GM13977 (cell line): ENCODE measurements around the gene TTBK1.
"Not testable (repeated sequence)": the region's sequence is repeated elsewhere in the genome, so short reads cannot be mapped to it uniquely, and the experiment has no call there.

Experiments used
- DNase-seq: peaks from one replicate; pipeline ENCODE4 v3.0.0; 2012; ENCODE audit warnings: low spot score
- CTCF ChIP-seq: IDR thresholded peaks from 2 replicates; pipeline ENCODE4 v1.5.1; 2012; ENCODE audit warnings: mild to moderate bottlenecking, control low read depth; ENCODE audit not compliant: insufficient read depth; ENCODE audit errors: extremely low read depth, missing control alignments
- in situ Hi-C: fragments of 300-500 bp; cut with MboI; formaldehyde crosslinking; loops from one replicate; pipeline ENCODE4 v1.12.0; 2022; ENCODE audit warnings: low sequenced_read_pairs, low pct_unique_long_range_greater_than_20kb, mixed read lengths, inconsistent platforms; ENCODE audit not compliant: unreplicated experiment

The TTBK1 gene

GRCh38 chr6:43301081-43301870, 58.0 kb downstream of the TTBK1 start:
- no peak for DNase-seq
- in situ Hi-C loops: no loop called here
- no peak for TF ChIP-seq CTCF

GRCh38 chr6:43302126-43302525, 58.8 kb downstream of the TTBK1 start:
- no peak for TF ChIP-seq CTCF
- in situ Hi-C loops: no loop called here
- DNase-seq: no peak

- DNase-seq, in situ Hi-C loops: not testable (repeated sequence)
These were observed 59.7 kb downstream of the TTBK1 start for GRCh38 chr6:43303006-43303405.

GRCh38 chr6:43303751-43304331, 60.6 kb downstream of the TTBK1 start:
- no peak for TF ChIP-seq CTCF
- in situ Hi-C loops: no loop called here
- DNase-seq: no peak

- in situ Hi-C loops: no loop called here
- no peak for DNase-seq
- TF ChIP-seq CTCF: no peak
These were observed 61.1 kb downstream of the TTBK1 start for GRCh38 chr6:43304361-43304760.

- in situ Hi-C loops: no loop called here
- DNase-seq: no peak
- no peak for TF ChIP-seq CTCF
These were observed 61.6 kb downstream of the TTBK1 start for GRCh38 chr6:43304882-43305281.

GRCh38 chr6:43306086-43306485, 62.8 kb downstream of the TTBK1 start:
- no peak for TF ChIP-seq CTCF
- in situ Hi-C loops: no loop called here
- no peak for DNase-seq
